Fibroblast of lung (primary cell): ENCODE data around the gene STXBP6.

Source experiments
- CTCF ChIP-seq, 2 donors: IDR thresholded peaks in 1 of 2; conservative IDR thresholded peaks in 1 of 2; 1 replicate in 1 of 2; 2 replicates in 1 of 2; pipeline ENCODE4 v1.5.1; 2011 to 2012; ENCODE audit warnings: low read length in 2 of 2, control low read depth in 1 of 2, inconsistent platforms in 1 of 2, low read depth in 1 of 2, mild to moderate bottlenecking in 1 of 2
- EZH2 ChIP-seq: IDR thresholded peaks from 2 replicates; pipeline ENCODE4 v1.5.1; 2012; ENCODE audit warnings: low read length, control low read depth, mild to moderate bottlenecking; ENCODE audit errors: missing control alignments

GRCh38 chr14:24794644-24795305, 255.2 kb downstream of the STXBP6 start:
- TF ChIP-seq CTCF (conservative IDR thresholded peaks at IDR 0.05 in 1 of 2, IDR thresholded peaks at IDR 0.05 in 1 of 2; ENCODE audit: low read depth in 1 of 2, low read length in 2 of 2) (no peak), EZH2 (no peak)
